ENCODE measurements around the gene CYB561D1. TPM values are rescaled to one million over a fixed set of nuclear protein-coding genes. Genes with fewer than 3 reads are reported as not detected.
A peak's percentile ranks its signal among the peaks of the same experiment; 100 is the strongest.
"Not testable (repeated sequence)": the region's sequence is repeated elsewhere in the genome, so short reads cannot be mapped to it uniquely, and the experiment has no call there.

Gene CYB561D1
- 1 to 10 TPM; 8.1 to 9.3 (median 9.2) TPM for polyA plus RNA-seq (ENCODE audit: insufficient read length in 4 of 4)

GRCh38 chr1:109493805-109494539, at the start of gene CYB561D1:
Gene CYB561D1 (plus strand): TSS chr1:109494094. CDS start chr1:109494140, 46 bp downstream.
- DNase-seq (ENCODE audit: low read depth in 4 of 4, low spot score in 3 of 4) = peak in 3 of 4 donors; percentile 72 to 86 (median 74)

GRCh38 chr1:109444346-109444745, 49.5 kb upstream of the CYB561D1 start:
- DNase-seq (ENCODE audit: low read depth in 4 of 4, low spot score in 3 of 4) = no peak

- DNase-seq (ENCODE audit: low read depth in 4 of 4, low spot score in 3 of 4) = not testable (repeated sequence)
These were observed 47.8 kb upstream of the CYB561D1 start for GRCh38 chr1:109445949-109446695.

GRCh38 chr1:109447524-109447923, 46.4 kb upstream of the CYB561D1 start:
- DNase-seq (ENCODE audit: low read depth in 4 of 4, low spot score in 3 of 4) = no peak

GRCh38 chr1:109454497-109455133, 39.3 kb upstream of the CYB561D1 start:
- no peak for DNase-seq (ENCODE audit: low read depth in 4 of 4, low spot score in 3 of 4)

GRCh38 chr1:109457819-109458218, 36.1 kb upstream of the CYB561D1 start:
- DNase-seq (ENCODE audit: low read depth in 4 of 4, low spot score in 3 of 4) = no peak

GRCh38 chr1:109466125-109466451, 27.8 kb upstream of the CYB561D1 start:
- no peak for DNase-seq (ENCODE audit: low read depth in 4 of 4, low spot score in 3 of 4)

GRCh38 chr1:109466452-109467300, 27.2 kb upstream of the CYB561D1 start, which contains the start of gene SYPL2:
Gene SYPL2 (plus strand): TSS chr1:109466546. CDS start chr1:109466844, 298 bp downstream.
- no peak for DNase-seq (ENCODE audit: low read depth in 4 of 4, low spot score in 3 of 4)

GRCh38 chr1:109467301-109467777, 26.6 kb upstream of the CYB561D1 start:
- DNase-seq (ENCODE audit: low read depth in 4 of 4, low spot score in 3 of 4) = no peak

- no peak for DNase-seq (ENCODE audit: low read depth in 4 of 4, low spot score in 3 of 4)
These were observed 25.8 kb upstream of the CYB561D1 start for GRCh38 chr1:109468061-109468460.

GRCh38 chr1:109468903-109469302, 25.0 kb upstream of the CYB561D1 start:
- no peak for DNase-seq (ENCODE audit: low read depth in 4 of 4, low spot score in 3 of 4)

GRCh38 chr1:109470245-109470644, 23.6 kb upstream of the CYB561D1 start:
- DNase-seq (ENCODE audit: low read depth in 4 of 4, low spot score in 3 of 4) = no peak

- DNase-seq (ENCODE audit: low read depth in 4 of 4, low spot score in 3 of 4) = no peak
These were observed 21.1 kb upstream of the CYB561D1 start for GRCh38 chr1:109472779-109473178.

- not testable (repeated sequence) for DNase-seq (ENCODE audit: low read depth in 4 of 4, low spot score in 3 of 4)
These were observed 20.4 kb upstream of the CYB561D1 start for GRCh38 chr1:109473284-109474057.

GRCh38 chr1:109474697-109475096, 19.2 kb upstream of the CYB561D1 start:
- DNase-seq (ENCODE audit: low read depth in 4 of 4, low spot score in 3 of 4) = no peak

GRCh38 chr1:109475261-109475660, 18.6 kb upstream of the CYB561D1 start:
- no peak for DNase-seq (ENCODE audit: low read depth in 4 of 4, low spot score in 3 of 4)

GRCh38 chr1:109476825-109477224, 17.1 kb upstream of the CYB561D1 start:
- DNase-seq (ENCODE audit: low read depth in 4 of 4, low spot score in 3 of 4) = no peak

GRCh38 chr1:109477821-109478220, 16.1 kb upstream of the CYB561D1 start:
- no peak for DNase-seq (ENCODE audit: low read depth in 4 of 4, low spot score in 3 of 4)

- DNase-seq (ENCODE audit: low read depth in 4 of 4, low spot score in 3 of 4) = no peak
These were observed 15.1 kb upstream of the CYB561D1 start for GRCh38 chr1:109478806-109479205.

GRCh38 chr1:109479311-109479710, 14.6 kb upstream of the CYB561D1 start:
- no peak for DNase-seq (ENCODE audit: low read depth in 4 of 4, low spot score in 3 of 4)
